GM19099 (cell line): ENCODE results near the gene FNDC11.

ENCODE experiments used
- POLR2A ChIP-seq: IDR thresholded peaks from 3 replicates; pipeline ENCODE4 v1.6.1; 2011; ENCODE audit warnings: low read depth; ENCODE audit not compliant: insufficient read length; ENCODE audit errors: extremely low read depth

FNDC11 gene

DNA sequence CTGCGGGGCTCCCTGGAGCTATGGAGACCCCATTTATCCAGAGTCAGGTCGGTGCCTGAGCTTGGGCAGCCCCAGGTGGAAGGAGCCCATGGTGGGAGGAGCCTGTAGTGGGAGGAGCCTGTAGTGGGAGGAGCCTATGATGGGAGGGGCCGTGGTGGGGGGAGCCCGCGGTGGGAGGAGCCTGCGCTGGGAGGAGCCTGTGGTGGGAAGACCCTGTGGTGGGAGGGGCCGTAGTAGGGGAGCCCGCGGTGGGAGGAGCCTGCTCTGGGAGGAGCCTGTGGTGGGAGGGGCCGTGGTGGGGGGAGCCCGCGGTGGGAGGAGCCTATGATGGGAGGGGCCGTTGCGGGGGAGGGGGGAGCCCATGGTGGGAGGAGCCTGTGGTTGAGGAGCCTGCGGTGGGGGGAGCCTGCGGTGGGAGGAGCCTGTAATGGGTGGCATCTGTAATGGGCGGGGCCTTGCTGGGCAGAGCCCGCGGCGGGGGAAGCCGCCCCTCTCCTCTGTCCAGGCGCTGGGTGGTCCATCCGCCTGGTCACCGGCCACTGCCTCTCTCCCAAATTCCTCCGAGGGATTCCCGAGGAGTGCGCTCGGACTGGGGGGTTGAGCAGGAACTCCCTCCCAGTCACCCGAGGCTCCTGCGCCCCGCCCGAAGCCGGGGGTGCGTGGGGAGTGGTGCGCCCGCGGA, 567 bp upstream of the FNDC11 start:
- TF ChIP-seq POLR2A, result peak; percentile 8

DNA sequence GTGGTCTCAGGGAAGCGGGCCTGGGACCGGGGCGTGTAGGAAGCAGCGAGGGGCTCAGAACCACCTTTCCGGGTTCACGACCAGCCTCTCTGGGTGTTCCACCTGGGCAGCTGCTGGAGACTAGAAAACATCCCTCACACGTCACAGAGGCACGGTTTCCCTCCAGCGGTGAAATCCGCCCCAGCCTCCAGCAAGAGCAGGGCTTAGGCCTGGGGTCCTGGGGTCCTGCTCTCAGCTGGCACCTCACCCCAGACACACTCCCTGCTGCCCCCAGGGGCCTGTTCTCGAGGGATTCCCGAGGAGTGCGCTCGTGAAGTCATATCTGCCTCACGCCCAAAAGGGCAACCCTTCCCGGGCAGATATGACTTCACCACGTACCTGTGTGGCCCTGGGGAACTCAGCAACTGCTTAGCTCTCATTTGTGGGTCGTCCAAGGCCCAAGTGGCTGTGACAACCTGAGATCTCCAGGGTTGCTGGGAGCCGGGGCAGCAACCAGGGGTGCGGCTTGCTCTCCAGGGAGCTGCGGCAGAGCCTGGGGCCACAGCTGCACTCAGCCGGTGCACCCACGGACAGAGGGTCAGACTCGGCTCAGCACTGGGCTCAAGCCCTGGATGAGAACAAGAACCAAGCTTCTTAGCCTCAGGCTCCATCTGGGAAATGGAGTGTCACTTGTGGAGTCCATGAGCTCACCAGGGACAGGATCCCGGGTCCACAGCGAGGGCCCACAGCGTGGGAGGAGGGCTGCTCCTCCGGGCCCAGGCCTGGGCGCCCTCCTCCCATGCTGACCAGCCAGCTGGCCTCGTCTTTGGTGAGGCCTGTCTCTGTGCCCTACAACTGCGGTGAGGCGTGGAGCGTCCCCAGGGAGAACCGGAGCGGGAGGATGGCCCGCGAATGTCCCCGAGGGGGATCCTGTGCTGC, 661 bp downstream of the FNDC11 start:
- TF ChIP-seq POLR2A, result no peak

DNA sequence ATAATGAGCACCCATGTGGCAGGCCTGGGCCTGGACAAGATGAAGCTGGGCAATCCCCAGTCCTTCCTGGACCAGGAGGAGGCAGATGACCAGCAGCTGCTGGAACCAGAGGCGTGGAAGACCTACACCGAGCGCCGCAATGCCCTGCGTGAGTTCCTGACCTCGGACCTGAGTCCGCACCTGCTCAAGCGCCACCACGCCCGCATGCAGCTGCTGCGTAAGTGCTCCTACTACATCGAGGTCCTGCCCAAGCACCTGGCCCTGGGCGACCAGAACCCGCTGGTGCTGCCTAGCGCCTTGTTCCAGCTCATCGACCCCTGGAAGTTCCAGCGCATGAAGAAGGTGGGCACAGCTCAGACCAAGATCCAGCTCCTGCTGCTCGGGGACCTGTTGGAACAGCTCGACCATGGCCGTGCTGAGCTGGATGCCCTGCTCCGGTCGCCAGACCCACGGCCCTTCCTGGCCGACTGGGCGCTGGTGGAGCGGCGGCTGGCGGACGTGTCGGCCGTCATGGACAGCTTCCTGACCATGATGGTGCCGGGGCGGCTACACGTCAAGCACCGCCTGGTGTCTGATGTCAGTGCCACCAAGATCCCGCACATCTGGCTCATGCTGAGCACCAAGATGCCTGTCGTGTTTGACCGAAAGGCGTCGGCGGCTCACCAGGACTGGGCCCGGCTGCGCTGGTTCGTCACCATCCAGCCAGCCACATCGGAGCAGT, 1.9 kb downstream of the FNDC11 start:
- no peak for TF ChIP-seq POLR2A

DNA sequence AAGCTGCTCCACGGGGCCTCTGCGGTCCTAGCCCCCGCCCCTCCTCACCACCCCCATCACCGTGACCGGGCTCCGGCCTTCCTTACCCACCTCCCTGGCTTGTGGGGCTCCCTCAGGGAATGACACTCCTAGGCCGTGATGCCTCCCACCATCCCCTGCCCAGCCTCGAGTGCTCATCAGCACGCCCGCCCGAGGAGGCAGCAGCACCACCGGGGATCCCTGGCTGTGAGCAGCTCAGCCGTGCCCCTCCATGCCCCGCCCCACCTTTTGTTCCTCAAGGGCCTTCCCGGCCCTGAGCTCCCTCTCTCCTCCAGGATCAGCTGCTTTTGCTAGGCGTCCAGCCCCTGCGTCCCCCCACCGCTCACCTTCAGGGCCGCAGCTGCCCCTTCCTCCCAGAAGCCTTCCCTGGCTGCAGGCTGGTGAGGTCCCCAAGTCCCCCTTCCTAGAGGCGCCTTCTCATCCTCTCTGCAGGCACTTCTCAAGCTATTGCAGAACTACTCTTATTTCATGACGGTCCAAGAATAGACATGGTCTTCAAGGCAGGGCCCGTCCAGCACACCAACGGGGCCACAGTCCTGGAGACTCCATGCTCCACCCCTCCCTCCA, 3.0 kb downstream of the FNDC11 start:
- TF ChIP-seq POLR2A, result no peak

DNA sequence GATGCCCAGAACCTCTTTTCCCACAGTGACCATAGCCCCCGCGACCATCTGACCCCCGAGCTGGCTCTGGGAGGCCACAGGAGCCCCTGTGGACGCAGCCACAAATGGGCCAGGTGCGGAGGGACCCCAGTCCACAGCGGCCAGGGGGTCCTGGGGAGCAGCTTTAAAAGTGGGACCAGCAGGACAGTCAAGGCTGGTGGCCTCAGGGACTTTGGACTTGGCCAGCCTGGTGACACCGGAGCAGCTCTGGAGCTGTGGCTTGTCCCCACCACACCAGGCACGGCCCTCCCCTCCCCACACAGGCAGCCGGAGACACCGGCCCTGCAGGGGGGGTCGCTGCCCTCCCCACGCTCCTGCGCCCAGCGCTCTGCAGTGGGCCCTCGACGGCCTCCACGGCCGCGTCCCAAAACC, 3.5 kb downstream of the FNDC11 start:
- no peak for TF ChIP-seq POLR2A

DNA sequence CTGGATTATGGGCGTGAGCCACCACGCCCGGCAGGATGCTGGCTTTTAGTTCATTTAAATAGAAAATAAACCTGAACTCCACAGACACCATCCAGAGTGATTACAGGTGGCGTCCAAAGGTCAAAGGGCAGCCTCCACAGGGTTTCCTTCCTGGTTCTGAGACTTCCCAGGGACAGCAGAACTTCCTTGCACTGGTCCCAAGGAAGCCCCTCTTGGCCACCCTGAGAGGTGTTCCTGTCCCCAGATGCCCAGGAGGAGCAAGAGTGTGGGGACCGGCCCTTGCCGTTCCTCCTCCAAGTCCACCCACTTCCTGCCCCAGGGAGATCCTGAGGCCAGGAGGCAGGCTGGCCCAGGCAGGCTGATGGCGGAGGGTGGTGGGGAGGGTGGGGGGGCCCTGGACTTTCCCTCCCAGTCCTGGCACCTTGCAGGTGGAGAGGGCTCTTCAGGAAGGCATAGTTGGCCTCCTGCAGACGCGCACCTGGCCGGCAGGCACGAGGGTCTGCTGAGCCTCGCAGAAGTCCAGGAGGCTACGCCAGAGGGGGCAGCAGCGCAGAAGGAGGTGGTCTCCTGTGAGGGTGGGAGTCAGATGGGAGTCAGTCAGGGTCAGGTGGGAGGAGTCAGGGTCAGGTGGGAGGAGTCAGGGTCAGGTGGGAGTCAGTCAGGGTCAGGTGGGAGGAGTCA, 5.0 kb downstream of the FNDC11 start:
- TF ChIP-seq POLR2A, result no peak

DNA sequence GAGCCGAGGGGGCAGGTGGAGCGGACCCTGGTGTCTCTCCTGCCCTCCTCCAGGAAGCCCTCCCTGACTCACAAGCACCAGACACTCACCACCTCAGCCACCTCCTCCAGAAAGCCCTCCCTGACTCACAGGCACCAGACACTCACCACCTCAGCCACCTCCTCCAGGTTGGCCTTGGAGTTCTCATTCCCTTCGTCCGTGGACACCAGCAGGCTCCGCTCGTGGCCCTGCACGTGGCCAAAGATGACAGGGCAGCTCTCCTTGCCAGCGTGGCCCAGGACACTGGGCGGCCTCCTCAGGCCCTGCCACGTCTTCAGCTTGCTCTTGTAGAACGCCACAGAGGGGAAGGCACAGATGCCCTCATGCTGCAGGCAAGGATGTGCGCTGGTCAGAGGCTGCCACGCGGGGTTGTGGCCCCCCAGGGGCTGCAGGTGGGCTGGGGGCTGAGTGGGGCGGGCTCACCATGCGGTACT, 6.4 kb downstream of the FNDC11 start:
- no peak for TF ChIP-seq POLR2A

DNA sequence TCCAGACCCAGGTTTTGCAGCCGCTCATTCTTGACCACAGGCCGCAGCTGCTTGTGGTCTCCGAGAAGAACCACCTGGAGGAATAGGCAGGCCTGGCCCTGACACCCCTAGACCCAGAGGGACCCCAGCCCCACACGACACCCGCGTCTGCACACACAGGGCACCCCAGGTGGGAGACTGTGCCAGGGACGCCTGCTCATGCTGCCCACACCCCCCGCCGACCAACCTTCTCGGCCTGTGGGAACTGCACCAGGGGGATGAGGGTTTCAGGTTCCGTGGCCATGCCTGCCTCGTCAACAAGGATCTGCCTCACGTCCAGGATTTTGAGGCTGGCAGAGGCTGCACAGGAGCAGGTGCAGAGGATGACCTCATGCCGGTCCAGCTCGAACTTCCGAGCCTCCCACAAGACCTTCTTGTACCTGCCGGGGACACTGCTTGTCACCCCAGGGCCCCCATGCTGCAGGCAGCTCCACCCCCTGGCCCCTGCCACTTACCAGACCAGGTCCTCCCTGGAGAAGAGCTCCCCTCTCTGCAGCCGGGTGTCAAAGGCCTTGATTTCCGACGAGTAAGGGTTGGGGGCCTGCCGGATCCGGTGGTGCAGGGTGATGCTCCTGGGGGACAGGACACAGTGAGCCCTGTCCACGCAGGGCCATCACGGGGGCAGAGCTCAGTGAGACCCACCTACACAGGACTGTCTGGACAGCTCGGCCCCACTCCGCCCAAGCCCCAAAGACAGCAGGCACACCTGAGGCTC, 7.1 kb downstream of the FNDC11 start:
- no peak for TF ChIP-seq POLR2A

DNA sequence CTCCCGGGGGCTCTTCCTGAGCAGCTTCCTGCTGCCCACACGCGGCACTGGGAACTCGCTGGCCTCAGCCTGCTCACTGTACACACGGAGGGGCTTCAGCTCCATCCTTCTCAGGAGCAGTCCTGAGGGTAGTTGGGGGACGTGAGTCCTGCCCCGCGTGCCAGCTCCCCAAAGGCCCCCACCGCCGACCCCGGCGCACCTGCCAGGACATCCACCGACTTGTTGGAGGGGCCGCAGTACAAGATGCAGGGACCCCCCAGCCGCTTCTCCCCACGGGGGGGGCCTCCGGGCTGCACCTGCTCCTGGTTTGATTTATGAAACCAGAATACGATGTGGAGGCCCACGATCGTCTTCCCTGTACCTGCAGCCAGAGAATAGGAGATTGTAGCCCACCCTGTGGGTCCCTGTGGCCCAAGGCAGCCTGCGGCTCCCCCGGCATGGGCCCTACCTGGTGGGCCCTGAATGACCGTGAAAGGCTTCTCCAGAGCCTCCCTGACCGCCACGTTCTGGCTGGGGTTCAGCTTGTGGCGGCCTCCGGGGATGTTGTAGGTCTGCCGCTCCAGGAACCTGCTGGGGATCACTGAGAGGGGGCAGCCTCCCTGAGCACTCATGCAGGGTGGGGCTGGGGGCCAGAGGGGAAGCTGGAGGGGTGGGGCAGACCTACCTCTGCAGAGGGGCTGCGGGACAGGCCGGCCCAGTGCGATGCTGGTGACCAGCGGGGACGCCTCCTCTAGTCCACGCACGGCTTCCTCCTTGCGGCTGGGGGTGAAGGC, 7.9 kb downstream of the FNDC11 start:
- TF ChIP-seq POLR2A, result no peak

DNA sequence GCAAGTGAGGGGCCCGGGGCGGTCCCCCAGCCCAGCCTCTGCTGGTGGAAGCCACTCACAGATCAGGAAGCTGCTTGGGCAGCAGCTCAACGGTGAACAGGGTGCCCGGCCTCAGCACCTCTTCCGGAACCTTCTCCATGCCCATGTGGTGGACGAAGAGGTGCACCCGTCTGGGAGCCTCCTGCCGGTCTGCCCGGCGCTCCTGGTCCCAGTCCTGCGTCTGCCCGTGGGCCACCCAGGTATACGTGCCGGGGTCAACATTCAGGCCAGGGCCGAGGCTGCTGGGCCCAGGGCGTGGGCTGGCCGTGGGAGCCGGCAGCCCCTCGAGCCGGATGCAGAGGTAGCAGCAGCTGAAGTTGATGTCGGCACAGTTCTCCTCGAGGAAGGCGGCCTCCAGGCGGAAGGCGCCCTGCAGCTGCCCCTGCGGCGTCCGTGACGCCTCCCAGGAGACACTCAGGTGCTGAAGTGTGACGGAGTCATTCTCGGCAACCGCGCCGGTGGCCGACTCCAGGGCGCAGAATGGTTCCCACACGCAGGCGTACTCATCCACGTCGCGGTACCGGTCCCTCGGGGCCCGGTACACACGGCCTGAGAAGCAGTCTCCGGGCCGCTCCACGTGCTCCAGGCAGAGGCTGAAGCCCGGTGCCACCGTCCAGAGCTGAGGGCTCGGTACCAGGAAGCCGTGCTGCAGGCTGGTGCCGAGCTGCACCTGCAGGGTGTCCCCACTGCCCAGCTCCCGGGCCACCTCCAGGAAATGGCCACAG, 8.7 kb downstream of the FNDC11 start:
- TF ChIP-seq POLR2A, result no peak

DNA sequence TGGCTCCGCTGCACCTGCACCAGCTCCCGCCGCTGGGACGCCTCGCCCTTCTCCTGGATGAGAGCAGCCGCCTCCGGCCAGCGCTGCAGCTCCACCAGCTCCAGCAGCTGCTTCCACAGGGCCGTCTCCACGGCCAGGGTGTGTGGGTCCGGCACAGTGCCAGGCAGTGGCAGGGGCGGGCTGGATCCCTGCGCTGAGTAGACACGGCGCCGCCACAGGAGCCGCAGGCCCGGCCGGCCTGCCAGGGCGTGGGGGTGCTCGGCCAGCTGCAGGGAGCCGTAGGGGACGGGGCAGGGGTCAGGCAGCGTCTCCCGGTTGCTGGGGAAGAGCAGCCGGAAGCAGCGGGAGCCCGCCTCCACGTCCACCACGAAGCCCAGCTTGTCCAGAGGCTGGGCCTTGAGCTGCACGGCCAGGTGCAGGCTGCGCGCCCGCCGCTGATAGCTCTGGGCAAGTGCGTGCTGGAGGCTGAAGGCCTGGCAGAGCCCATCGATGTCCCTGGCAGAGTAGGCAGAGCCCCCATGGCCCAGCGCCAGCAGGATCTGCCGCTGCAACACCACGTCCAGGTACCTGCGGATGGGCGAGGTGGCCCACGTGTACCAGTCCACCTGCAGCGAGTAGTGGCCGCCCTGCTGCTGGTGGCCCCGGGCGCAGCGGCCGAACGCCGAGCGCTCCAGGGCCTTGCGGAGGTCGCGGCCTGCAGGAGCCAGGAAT, 9.4 kb downstream of the FNDC11 start:
- TF ChIP-seq POLR2A, result no peak
